Midbrain (tissue), 1 donor: ENCODE measurements around the gene IGSF10.

Source experiments
- DNase-seq: peaks from one replicate; lab custom pipeline; 2025; lab: John Stamatoyannopoulos, UW

Gene IGSF10

DNA sequence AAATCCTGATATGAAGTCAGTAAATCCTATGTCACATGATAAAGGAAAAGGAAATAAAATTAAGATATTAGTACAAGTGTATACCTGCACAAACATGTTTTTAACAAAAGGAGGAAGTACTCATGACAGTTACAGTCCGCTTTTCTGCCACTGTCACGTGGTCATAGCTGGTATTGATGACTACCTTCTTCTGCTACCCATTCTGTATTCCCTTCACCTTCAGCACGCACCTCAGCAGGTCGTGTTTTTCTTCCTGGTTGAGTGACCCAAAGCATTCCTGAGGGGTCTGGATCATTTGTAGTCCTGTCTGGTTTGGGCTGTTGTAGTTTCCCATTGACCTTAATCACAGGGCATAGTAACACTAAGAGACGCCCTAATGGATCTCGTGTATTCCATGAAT is 41.1 kb downstream of the IGSF10 start:
- no peak for DNase-seq

DNA sequence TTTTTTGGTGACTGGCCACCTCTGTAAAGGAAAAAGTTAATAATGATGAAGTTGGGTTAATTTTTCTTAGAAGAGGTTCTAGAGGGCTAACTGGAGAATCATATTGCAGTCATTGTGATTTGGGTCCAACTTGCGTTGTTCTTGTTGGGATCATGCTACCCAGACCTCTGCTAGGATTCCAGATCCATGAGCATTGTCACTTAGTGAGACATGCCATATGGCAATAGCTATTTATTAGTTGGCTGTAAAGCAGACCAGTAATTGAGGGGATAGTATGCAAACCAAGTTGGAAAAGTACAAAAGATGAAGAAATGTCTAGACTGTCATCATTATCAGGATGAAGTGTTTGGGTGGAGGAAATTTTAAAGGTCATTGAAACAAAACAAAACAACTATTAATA is 45.6 kb downstream of the IGSF10 start:
- DNase-seq, result no peak

DNA sequence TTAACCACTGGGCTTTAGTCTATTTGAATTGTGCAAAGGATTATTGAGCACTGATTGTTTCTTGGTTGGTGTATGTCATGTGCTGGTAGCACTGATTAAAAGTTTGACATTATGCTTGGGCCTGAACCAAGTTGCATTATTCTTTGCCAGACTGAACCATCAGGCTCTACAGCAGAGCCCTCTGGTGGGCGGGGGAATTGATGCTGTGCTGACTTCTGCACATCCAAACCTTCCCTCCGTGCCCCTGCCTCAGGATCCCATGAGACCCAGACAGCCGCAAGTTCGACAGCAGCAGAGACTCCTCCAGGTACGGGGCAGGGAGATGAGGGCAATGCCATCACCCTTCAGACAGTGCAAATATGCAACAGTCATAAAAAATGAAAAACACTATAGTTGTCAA is 47.9 kb downstream of the IGSF10 start:
- DNase-seq, result no peak
